Stimulated activated CD8-positive, alpha-beta memory T cell treated with anti-CD3 and anti-CD28 coated beads, Interleukin-15, amount 100 ng/mL, for 4 hours (primary cell): ENCODE data around the gene INO80D.
"Not testable (repeated sequence)": the region's sequence is repeated elsewhere in the genome, so short reads cannot be mapped to it uniquely, and the experiment has no call there.

ENCODE experiments used
- DNase-seq, 2 donors: peaks; one replicate each; pipeline ENCODE4 v3.0.0-alpha.2; 2020; ENCODE audit warnings: low read depth in 2 of 2

Gene INO80D, protein sequence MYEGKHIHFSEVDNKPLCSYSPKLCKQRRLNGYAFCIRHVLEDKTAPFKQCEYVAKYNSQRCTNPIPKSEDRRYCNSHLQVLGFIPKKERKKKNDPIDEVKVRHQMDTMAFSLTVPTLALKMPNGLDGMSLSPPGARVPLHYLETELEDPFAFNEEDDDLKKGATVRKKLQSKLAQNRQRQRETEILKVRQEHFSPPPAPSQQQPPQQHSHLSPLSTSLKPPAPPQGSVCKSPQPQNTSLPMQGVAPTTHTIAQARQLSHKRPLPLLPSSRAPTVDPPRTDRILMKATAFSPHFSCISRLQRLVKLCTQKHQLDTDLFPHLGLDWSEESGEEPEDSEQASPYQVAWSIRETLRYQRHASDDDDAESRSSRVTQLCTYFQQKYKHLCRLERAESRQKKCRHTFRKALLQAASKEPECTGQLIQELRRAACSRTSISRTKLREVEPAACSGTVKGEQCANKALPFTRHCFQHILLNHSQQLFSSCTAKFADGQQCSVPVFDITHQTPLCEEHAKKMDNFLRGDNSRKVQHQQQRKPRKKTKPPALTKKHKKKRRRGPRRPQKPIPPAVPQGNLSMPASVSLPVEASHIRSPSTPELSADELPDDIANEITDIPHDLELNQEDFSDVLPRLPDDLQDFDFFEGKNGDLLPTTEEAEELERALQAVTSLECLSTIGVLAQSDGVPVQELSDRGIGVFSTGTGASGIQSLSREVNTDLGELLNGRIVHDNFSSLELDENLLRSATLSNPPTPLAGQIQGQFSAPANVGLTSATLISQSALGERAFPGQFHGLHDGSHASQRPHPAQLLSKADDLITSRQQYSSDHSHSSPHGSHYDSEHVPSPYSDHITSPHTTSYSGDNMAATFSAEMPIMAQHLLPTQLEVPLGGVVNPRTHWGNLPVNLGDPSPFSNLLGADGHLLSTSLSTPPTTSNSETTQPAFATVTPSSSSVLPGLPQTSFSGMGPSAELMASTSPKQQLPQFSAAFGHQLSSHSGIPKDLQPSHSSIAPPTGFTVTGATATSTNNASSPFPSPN

DNA sequence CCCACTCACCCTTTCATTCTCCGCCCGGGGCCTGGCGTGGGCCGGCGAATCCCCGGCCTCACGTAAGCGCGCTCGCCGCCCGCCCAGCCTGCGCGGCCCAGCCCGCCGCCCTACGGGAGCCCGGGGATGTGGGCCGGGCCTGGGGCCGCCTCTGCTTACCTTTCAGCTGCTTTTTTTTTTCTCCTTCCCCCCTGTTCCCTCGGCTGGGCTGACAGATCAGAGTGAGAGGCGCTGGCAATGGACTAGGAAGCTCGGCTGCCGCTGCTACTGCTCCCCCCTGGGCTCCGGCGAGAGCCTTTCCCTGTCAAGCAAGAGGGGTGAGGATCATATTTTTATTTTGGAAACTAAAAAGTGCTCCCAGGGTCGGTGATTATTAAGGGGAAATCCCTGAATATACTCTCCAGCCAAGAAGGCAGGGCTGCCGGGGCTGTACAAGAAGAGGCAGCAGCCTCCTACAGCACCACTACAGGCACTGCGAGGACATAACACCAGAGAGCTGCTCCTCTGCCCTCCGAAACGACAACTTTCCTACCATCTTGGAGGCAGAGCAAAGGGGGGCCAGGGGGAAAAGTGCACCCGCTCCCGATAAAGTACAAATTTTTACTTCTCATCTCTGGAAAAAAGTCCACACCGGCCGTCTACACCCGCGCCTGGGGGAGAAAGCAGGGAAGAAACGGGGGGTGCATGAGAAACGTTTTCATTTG is at the start of gene INO80D:
TSS of gene INO80D (minus strand) at position 433 of the 704 bp plus-strand sequence. CDS start 23,158 bp downstream, outside the sequence.
- DNase-seq, result peak; percentile 54 to 63

DNA sequence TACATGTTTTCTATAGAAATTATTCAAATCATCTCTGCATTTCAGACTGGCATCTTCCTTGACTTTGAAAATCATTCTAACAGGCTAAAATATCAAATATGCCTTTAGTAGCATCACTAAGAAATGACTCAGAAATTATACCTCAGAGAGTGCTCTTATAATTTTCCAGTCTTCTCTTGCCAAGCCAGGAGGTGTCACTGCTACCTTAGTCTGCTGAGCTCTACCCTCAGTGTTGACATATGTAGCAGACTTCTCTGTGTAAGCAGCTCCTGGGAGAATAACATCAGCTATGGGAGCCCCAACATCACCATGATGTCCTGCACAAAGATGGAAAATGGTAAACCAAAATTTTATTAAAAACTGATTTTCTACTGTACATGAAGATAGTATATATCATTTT is 41.7 kb upstream of the INO80D start:
- DNase-seq, result no peak

DNA sequence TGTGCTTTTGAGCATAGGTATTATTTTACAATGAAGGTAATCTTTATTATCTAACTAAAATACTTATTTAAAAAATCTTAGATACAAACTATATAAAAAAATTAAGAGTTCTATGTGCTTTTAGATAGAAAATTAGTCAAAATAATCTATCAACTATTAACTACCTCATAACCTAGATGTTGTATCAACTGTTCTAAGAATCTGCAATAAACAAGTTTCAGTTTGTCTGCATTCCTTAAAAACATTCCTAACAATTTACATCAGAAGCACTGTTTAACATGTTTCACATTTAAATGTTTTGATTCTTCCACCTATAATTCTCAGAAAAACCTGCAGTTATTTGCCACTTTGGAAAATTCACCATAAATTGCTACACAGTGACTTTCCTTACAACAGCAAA is 39.9 kb upstream of the INO80D start:
- no peak for DNase-seq

DNA sequence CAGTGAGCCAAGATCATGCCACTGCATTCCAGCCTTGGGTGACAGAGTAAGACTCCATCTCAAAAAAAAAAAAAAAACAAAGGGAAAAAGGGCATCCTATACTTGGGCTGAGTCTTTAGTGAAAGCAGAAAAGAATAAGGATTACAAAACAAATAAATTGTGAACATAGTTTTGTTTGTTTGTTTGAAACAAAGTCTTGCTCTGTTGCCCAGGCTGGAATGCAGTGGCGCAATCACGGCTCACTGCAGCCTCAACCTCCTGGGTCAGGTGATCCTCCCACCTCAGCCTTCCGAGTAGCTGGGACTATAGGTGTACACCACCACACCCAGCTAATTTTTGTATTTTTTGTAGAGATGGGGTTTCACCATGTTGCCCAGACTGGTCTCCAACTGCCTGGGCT is 36.6 kb upstream of the INO80D start:
- not testable (repeated sequence) for DNase-seq

DNA sequence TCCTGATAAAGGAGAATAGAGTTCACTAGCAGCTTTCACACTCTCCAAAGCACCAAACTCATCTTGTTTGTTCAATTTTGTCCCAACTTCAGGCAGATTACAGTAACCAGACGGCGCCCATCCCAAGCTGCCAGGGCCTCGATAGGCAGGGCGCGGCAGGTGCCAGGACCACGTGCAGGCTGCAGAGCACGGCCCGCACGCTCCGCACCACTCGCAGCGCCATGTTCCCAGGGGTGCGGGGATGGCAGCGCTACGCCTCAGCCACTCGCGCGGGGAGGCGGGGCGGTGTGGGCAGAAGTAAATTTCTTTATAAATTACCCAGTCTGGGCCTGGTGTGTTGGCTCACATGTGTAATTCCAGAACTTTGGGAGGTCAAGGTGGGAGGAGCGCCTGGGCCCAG is 30.3 kb upstream of the INO80D start:
- DNase-seq, result no peak

DNA sequence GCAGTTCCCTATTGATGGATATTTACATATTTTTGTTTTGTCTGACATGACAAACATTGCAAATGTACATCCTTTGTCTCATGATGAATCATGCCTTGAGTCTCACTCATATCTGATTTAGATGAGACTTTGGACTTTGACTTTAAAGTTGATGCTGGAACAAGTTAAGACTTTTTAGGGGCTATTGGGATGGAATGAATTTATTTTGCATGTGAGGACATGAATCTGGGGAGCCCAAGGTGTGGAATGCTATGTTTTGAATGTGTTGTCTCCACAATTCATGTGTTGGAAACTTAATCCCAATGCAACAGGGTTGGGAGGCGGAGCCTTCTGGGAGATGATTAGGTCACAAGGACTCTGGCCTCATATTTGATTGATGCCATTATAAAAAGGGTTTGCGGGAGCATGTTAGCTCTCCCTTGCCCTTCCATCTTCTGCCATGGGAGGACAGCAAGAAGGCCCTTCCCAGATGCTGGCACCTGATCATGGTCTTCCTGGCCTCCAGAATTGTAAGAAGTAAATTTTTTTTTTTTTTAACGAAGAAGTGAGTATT is 29.1 kb upstream of the INO80D start:
- DNase-seq, result no peak

DNA sequence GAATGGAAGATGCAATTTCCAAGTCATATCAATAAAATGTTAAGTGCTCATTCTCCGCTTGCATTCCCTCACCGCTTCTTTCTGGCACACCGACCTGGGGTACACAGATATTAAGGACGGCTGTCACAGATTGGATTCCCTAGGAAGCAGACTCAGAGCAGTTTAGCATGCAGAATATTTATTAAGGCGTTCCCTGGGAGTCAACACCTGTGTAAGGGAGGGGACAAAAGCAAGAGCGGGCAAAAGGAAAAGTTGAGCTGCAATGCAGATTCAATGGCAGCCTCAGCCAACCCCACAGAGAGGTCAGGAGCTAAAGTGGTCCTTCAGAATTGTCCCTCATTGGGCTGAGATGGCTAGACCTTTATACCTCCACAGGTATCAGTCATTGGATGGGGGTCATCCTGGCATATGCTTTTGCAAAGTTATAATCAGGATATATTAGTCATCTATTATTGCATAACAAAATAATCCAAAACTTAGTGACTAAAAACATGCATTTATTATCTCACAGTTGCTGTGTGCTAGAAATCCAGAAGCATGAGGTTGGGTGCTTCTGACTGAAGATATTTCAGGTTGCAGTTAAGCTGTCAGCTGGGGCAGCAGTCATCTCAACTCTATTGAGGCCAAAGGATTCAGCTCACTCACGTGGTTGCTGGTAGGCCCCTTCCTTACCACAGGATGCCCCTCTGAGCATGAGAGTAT is 27.0 kb upstream of the INO80D start:
- no peak for DNase-seq

DNA sequence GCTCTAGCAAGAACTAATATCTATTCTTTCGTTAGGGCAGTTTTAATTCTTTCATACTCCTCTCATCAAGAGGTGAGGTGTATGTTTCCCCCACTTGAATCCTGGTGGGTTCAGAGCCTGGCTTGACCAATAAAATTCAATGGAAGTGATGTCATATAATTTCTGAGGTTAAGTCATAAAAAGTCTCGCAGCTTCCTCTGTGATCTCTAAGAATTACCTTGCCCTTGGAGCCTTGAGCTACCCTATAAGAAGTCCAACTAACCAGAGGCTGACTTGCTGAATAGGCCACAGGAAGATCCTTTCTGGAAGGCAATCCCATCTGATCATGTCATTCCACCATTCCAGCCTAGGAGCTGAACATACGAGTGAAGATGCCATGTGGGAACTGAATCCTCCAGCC is 26.1 kb upstream of the INO80D start:
- no peak for DNase-seq

DNA sequence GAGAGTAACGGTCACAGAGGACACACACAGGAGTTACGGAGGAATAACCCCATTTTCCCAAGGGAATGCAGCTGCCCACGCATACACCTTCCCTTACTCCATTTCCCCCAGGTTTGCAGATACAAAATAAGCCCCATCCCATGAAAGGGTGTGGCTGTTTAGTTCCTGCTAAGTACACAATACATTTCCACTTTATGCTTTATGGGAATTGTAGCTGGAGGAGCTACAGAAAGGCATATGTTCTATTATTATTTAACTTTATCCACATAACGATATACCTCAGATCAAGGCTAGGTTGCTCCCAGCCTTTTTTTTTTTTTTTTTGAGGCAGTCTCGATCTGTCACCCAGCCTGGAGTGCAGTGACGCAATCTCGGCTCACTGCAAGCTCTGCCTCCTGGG is 22.7 kb upstream of the INO80D start:
- DNase-seq, result no peak

DNA sequence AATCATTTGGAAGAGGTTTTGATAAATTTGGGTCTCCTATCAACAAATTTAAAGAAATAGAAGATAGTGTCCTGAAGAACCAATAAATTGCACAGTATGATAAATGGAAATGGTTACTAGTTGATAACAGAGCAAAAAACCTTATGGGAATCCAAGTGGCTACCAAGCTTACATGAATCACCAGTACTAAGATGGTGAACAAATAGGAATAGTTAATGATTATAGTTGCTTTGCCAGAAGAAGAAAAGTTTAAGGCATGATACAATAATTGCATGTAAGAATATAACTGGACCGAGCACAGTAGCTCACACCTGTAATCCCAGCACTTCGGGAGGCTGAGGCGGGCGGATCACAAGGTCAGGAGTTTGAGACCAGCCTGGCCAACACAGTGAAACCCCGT is 19.6 kb upstream of the INO80D start:
- no peak for DNase-seq

DNA sequence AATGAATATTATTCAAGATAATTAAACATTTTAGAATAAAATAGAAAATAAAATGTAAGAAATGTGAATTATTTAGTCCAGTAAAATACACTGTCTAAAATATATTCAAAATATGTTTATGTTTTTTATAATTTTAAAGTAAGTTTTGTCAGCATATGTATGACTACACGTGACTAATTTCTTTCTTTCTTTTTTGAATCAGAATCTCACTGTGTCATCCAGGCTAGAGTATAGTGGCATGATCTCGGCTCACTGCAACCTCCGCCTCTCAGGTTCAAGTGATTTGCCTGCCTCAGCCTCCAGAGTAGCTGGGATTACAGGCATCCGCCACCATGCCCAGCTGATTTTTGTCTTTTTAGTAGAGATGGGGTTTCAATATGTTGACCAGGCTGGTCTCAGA is 19.1 kb upstream of the INO80D start:
- DNase-seq, result no peak

DNA sequence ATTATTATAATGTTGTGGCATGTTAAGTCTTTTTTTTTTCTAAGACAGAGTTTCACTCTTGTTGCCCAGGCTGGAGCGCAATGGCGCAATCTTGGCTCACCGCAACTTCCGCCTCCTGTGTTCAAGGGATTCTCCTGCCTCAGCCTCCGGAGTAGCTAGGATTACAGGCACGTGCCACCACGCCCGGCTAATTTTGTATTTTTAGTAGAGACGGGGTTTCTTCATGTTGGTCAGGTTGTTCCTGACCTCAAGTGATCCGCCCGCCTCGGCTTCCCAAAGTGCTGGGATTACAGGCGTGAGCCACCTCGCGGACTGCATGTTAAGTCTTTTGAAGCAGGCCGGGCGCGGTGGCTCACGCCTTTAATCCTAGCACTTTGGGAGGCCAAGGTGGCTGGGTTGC is 12.9 kb upstream of the INO80D start:
- not testable (repeated sequence) for DNase-seq

DNA sequence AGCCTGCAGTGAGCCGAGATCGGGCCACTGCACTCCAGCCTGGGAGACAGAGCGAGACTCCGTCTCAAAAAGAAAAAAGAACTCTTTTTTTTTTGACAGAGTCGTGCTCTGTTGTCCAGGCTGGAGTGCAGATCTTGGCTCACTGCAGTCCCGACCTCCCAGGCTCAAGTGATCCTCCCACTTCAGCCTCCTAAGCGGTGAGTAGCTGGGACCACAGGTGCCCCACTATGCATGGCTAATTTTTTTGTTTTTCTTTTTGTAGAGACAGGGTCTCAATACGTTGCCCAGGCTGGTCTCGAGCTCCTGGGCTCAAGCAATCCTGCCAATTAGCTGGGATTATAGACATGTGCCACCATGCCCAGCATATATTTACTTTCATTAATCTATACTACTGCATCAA is 12.5 kb upstream of the INO80D start:
- no peak for DNase-seq

DNA sequence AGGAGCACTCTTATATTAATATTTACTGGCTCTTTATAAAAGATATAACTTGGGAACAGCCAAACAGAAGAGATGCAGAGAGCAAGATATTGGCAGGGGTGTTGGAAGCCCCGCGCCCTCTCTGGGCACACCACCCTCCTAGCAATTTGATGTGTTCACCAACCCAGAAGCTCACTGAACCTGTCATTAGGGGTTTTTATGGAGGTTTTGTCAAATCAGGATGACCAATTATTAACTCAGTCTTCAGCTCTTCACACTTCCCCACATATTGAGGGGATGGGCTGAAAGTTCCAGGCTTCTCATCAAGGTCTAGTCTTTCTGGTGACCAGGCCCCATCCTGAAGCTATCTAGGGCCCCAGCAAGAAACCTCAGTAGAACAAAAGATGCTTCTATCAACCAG is 10.9 kb upstream of the INO80D start:
- DNase-seq, result no peak

DNA sequence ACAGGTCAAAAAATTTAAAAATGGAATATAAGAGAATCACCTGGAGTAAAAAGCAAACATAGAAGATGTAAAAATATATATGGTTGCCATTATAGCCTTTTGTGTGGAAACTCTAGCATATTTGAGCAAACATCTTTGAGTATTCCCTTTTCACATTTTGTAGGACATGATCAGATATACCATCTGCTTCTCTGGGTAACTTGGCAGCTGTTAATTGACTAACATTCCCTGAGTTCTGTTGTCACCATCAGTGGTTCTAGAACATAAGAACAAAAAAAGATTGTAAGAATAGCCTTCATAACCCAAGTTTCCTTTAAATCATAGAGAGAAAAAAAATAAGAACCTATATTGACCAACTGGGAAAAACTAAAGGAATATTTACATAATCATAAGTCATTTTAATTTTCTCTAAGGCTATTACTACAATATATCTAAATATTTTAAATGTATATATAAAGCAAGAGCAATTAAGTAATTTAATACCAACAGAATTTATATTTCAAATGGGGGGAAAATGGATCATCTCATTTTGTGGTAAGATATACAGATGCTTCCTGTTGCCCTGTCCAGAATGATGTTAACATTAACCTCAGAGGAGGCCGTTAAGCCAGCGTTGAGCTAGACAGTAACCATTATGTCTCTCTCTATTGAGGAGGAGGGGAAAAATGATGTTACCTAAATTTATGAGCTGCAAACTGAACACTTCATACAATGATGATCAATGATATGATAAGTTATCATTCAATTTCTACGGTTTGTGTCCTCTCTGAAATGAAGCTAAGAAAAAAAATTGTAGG is 9.8 kb upstream of the INO80D start:
- DNase-seq, result no peak

DNA sequence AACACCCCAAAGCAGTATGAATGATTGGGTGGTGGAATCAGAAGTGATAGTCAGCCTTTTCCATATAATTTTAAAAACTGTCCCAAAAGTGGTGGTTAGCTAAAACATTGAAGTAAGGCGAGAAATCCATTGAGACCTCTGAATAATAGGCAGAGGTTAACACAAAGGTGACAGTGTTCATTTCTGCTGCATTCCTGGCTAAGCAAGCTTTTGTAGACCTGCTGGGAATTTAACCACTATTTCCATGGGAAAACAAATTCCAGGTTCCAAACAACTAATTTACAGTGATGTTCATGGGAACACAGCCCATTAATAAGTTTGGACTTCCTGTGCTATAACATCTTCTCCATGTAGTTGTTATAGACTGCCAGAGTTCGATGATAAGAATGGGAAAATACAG is 6.3 kb upstream of the INO80D start:
- DNase-seq, result no peak

DNA sequence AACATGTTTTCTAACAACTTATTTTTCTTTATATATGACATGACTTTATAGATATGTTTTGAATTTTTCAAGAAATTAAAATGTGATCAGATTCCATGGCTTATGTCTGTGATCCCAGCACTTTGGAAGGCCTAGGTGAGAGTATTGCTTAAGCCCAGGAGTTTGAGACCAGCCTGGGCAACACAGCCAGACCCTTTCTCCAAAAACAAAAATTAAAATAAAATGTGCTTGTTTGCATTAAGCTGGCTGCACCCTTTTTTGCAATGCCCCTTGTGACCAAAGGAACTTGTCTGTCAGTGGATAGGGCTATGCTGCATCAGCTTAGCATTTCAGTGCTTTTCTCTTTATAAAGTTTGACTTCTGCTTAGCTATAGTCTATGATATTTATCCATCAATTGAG is 2.3 kb upstream of the INO80D start:
- DNase-seq, result no peak

DNA sequence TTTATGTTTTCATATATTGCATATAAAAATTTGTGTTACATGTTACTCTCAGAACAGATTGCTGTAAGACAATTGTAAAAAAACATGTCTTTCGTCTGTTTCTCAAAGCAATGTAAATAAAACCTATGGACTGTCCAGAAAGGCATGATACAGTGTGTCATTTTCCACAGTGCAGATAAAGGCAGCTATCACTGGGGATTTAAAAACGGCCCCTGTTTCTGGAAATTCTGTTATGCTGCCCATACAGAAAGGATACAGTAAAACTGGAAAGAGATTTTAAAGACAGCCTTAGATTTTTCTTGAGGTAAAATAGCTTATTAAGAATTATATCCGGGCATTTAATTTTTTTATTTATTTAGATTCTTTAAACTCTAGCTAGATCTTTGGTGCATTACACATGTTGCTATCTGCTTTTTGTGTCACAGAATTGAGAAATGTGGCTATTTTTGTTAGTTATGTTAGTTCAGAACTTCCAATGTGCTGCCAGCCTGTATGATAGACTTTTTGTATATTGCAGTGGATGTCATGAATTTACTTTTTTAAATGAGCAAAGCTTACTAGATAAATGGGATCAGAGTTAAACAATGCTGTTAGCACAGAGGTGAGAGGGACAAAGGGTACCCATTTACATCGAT is 859 bp upstream of the INO80D start:
- DNase-seq, result no peak

DNA sequence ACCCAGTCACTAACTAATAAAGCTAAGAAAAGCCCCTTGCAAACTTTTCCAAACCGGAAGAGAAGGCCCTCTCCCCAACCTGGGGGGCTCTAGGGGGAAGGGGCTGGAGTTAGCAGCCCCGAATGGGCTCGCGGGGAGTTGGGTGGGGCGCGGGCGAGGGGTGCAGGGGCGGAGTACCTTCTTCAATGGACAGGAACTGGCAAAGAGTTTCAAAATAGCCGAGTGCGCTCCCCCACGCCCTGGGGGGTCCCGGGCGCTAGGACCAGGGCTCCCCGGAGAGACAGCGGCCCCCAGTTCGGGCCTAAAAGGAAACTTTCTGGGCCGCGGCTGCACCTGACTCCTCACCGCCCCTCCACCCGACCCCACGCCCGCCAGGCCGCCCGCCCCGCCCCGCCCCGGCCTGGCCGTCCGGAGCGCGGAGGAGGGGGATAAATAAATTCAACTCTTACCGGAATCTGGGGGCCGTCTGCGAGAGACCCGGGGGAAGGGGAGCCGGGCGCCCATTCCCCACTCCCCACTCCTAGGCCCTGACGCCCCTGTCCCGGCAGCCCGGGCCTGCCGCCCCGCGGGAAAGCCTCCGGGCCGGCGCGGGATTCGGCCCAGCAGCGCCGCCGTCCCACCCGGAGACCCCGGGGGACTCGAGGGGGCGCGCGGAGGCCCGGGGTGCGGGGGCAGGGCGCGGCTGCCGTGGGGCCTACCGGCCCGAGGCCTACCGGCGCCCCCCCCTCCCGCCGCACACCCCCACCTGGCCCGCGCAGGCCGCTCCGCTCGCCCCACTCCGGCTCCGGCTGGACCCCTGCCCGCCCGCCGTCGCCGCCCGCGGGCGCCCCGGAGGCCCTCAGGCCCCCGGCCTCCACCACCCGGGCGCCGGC is 868 bp downstream of the INO80D start:
- peak in 1 of 2 donors; percentile 26 for DNase-seq
